Adrenal gland (tissue), 12 donors: ENCODE results near the gene HELLS. TPM values are rescaled to one million over a fixed set of nuclear protein-coding genes. Genes with fewer than 3 reads are reported as not detected.
A peak's percentile ranks its signal among the peaks of the same experiment; 100 is the strongest.
"Not testable (repeated sequence)": the region's sequence is repeated elsewhere in the genome, so short reads cannot be mapped to it uniquely, and the experiment has no call there.

Experiments
- DNase-seq, 7 donors: peaks; one replicate each; pipeline ENCODE4 v3.0.0-alpha.2; 2019 to 2020
- H3K27ac ChIP-seq, 5 donors: fragments of 200-600 bp; sonication (generic) in 4 of 5; 1 replicate in 3 of 5; 2 replicates in 2 of 5; pipeline versions ENCODE4 v1.5.1 to v1.8.0; 2016 to 2020; ENCODE audit warnings: mild to moderate bottlenecking in 1 of 5
- H3K27me3 ChIP-seq: fragments of 200-600 bp; 2 replicates; pipeline ENCODE4 v1.8.0; 2021
- H3K36me3 ChIP-seq, 2 donors: fragments of 200-600 bp; replicated peaks in 1 of 2; 1 replicate in 1 of 2; 2 replicates in 1 of 2; pipeline versions ENCODE4 v1.5.1 to v1.8.0; 2018 to 2022
- H3K4me1 ChIP-seq, 2 donors: fragments of 200-600 bp; replicated peaks in 1 of 2; 1 replicate in 1 of 2; 2 replicates in 1 of 2; pipeline versions ENCODE4 v1.5.1 to v1.8.0; 2018 to 2021
- H3K4me3 ChIP-seq, 4 donors: fragments of 200-600 bp; sonication (generic) in 3 of 4; one replicate each; pipeline ENCODE4 v1.5.1; 2016 to 2018
- H3K9me3 ChIP-seq, 3 donors: fragments of 200-600 bp; sonication (generic) in 1 of 3; replicated peaks in 1 of 3; 1 replicate in 2 of 3; 2 replicates in 1 of 3; pipeline versions ENCODE4 v1.5.1 to v1.8.0; 2016 to 2021
- POLR2A ChIP-seq, 2 donors: fragments of 450-650 bp; IDR thresholded peaks; one replicate each; pipeline ENCODE4 v1.6.1; 2017; ENCODE audit warnings: antibody characterized with exemption in 2 of 2, mild to moderate bottlenecking in 2 of 2, moderate library complexity in 1 of 2
- WGBS, 4 donors: extraction: QIAGEN DNeasy Blood & Tissue Kit in 2 of 4; methylation state at CpG; one replicate each; pipeline versions ENCODE4 v1.1.5 to v1.1.7; 2013 to 2017; 5-methylcytosine and 5-hydroxymethylcytosine counted together
- intact Hi-C, 2 donors: fragments of 100-400 bp; cut with DNase I; formaldehyde crosslinking; loops; one replicate each; pipeline versions ENCODE4 v1.14.1 to v1.15.0; 2022 to 2023
- polyA plus RNA-seq, 3 donors: library from polyadenylated mRNA; stranded (reverse); fragments of 200-250 nt in 2 of 3; fragments of 350-450 nt in 1 of 3; fragmentation: Illumina TruSeq in 1 of 3; extraction: RNeasy Lipid Tissue Mini Kit (QIAGEN cat#74804) in 1 of 3; gene quantifications; one replicate each; pipeline ENCODE4 v1.2.3, GENCODE V29; 2013 to 2014
- total RNA-seq, 9 donors: library from RNA; depleted of rRNA in 4 of 9; stranded (reverse); fragments of >200 nt in 4 of 9; fragments of 120-200 nt in 1 of 9; fragmentation: NEBNext Ultra II Directional in 1 of 9; extraction: Animal tissue kit (Norgen Biotek cat#: 25700) in 1 of 9; gene quantifications; one replicate each; pipeline versions ENCODE4 v1.1.0 to v1.2.4, GENCODE V29; 2013 to 2023
- TF ChIP-seq, protein P1 (sequence below), 6 experiments: fragments of 450-650 bp in 4 of 6; fragments of 200-600 bp in 2 of 6; sonication (generic) in 1 of 6; IDR thresholded peaks; 1 replicate in 5 of 6; 2 replicates in 1 of 6; pipeline versions ENCODE4 v1.5.1 to v1.8.0; 2016 to 2021; ENCODE audit warnings: antibody characterized with exemption in 6 of 6, mild to moderate bottlenecking in 2 of 6, moderate library complexity in 1 of 6
- donor health status: healthy with polysubstance abuse.
- donor health status: Bipolar disorder and iron deficiency.
- donor health status: DM: yes; HTN: yes; CAD: no.
- donor health status: DM: no; HTN: no; CAD: no.
- donor health status: DM: no; HTN: no; CAD: no.
- donor health status: DM: yes; HTN: yes; CAD: no.

HELLS gene
- total and polyA plus RNA-seq, 12 donors: 0.60 to 41.0 (median 3.4) TPM

DNA sequence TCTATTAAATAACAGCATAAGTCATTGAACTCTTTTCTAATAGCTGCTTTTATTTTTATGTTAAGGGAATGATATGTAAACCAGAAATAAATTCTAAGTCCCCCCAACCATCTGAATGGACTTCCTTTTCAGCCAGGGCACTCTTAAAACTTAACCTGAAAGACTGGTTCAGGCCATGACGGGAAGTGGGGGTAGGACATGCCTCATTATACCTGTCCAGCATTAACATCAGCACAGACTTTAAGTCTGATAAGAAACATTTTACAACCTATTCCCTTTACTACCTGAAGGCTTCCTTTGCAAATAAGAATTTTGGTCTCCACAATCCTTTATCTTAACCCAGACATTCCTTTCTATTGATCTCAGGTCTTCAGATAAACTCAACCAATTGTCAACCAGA is 81.9 kb downstream of the HELLS start:
- Histone ChIP-seq H3K27ac (no peak overlapping the region), H3K4me1 (no peaks in the 10 kb centered on the region), H3K36me3 (no peaks in the 10 kb centered on the region), H3K27me3 (no peaks in the 10 kb centered on the region), H3K9me3 (no peaks in the 10 kb centered on the region), H3K4me3 (no peak overlapping the region)
- intact Hi-C loops: no loop called here
- DNase-seq: no peak
- 79 to 88% (median 83%) methylated on average over 1 of the region's 1 CpG for WGBS, 4 donors
- TF ChIP-seq, protein P1, sequence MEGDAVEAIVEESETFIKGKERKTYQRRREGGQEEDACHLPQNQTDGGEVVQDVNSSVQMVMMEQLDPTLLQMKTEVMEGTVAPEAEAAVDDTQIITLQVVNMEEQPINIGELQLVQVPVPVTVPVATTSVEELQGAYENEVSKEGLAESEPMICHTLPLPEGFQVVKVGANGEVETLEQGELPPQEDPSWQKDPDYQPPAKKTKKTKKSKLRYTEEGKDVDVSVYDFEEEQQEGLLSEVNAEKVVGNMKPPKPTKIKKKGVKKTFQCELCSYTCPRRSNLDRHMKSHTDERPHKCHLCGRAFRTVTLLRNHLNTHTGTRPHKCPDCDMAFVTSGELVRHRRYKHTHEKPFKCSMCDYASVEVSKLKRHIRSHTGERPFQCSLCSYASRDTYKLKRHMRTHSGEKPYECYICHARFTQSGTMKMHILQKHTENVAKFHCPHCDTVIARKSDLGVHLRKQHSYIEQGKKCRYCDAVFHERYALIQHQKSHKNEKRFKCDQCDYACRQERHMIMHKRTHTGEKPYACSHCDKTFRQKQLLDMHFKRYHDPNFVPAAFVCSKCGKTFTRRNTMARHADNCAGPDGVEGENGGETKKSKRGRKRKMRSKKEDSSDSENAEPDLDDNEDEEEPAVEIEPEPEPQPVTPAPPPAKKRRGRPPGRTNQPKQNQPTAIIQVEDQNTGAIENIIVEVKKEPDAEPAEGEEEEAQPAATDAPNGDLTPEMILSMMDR (IDR thresholded peaks at IDR 0.05): no peak
- TF ChIP-seq POLR2A (IDR thresholded peaks at IDR 0.05): no peak

DNA sequence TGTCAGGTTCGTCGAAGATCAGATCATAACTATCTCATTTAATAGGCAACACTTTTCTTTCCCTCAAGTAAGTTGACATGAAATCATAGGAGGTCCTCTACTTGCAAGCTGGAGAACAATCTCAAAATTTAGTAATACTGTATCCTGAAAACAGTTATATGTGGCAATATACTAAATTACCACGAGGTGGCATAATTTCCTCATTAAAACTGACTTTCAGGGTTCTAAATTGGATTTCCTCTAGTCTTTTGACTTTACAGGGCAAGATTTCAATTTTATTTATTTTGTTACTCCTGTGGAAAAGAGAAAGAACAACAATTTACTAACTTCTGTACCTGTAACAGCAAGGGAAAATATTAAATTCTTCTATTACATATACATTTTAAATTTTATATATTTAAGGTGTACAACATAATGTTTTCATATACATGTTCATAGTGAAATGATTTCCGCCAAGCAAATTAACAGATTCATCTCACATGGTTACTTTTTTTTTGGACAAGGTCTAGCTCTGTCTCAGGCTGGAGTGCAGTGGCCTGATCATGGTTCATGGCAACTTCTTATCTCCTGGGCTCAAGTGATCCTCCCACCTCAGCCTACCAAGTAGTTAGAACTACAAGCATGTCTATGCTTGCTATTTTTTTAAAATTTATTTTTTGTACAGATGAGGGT is 84.6 kb downstream of the HELLS start:
- intact Hi-C loops: no loop called here
- Histone ChIP-seq H3K9me3 (no peaks in the 10 kb centered on the region), H3K4me1 (no peaks in the 10 kb centered on the region), H3K4me3 (no peak overlapping the region), H3K36me3 (no peaks in the 10 kb centered on the region), H3K27ac (no peak overlapping the region), H3K27me3 (no peaks in the 10 kb centered on the region)
- DNase-seq: no peak
- WGBS, 4 donors: 18 to 23% (median 21%) methylated on average over 4 of the region's 4 CpGs
- TF ChIP-seq, protein P1 (IDR thresholded peaks at IDR 0.05): peak; percentile 35 to 61 (median 42)
- no peak for TF ChIP-seq POLR2A (IDR thresholded peaks at IDR 0.05)

DNA sequence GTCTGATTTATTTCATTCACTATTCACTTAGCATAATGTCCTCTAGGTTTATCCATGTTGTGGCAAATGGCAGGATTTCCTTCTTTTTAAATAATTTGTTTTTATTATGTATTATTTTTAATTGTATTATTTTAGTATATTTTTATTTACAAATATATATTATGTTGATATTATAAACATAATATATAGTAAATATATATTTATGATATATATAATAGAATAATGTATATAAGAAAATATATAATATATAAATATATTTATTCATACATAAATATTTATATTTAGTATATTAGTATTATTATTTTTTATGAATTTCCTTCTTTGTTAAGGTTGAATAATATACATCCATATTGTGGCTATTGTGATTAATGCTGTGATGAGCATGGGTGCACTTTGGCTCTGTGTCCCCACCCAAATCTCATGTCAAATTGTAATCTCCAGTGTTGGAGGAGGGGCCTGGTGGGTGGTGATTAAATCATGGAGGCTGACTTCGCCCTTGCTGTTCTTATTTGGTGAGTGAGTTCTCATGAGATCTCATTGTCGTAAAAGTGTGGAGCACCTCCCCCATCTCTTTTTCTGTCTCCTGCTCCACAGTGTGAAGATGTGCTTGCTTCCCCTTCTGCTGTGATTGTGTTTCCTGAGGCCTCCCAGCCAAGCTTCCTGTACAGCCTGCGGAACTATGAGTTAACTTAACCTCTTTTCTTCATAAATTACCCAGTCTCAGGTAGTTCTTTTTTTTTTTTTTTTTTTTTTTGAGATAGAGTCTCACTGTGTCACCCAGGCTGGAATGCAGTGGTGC is 85.7 kb downstream of the HELLS start:
- 71 to 86% (median 78%) methylated on average over 3 of the region's 3 CpGs for WGBS, 4 donors

DNA sequence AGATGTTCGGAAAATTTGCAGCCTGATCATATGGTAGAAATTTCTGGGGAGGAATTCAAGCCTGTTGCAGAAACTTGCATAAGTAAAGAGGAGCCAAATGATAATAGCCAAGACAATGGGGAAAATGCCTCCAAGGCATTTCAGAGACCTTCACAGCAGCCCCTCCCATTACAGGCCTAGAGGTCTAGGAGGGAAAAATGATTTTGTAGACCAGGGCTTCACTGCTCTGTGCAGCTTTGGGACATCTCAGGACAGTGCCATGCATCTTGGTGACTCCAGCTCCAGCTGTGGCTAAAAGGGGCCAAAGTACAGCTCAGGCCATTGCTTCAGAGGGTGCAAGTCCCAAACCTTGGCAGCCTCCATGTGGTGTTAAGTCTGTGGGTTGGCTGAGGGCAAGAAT is 87.4 kb downstream of the HELLS start:
- TF ChIP-seq POLR2A (IDR thresholded peaks at IDR 0.05): no peak
- TF ChIP-seq, protein P1 (IDR thresholded peaks at IDR 0.05): no peak
- H3K27ac ChIP-seq: no peak overlapping the region
- no peak overlapping the region for H3K4me3 ChIP-seq
- WGBS, 4 donors: 82 to 94% (median 87%) methylated on average over 1 of the region's 1 CpG
- H3K36me3 ChIP-seq: no peaks in the 10 kb centered on the region
- H3K4me1 ChIP-seq: no peaks in the 10 kb centered on the region
- H3K27me3 ChIP-seq: no peaks in the 10 kb centered on the region
- intact Hi-C loops: no loop called here
- no peaks in the 10 kb centered on the region for H3K9me3 ChIP-seq
- no peak for DNase-seq

More for the DNA sequence above, 85.7 kb downstream of the HELLS start:
- H3K27ac ChIP-seq: no peak overlapping the region
- no peak for DNase-seq
- intact Hi-C loops: no loop called here
- no peaks in the 10 kb centered on the region for H3K36me3 ChIP-seq
- H3K9me3 ChIP-seq: no peaks in the 10 kb centered on the region
- TF ChIP-seq, protein P1 (IDR thresholded peaks at IDR 0.05): no peak
- no peak for TF ChIP-seq POLR2A (IDR thresholded peaks at IDR 0.05)
- no peak overlapping the region for H3K4me3 ChIP-seq
- no peaks in the 10 kb centered on the region for H3K27me3 ChIP-seq
- H3K4me1 ChIP-seq: no peaks in the 10 kb centered on the region

DNA sequence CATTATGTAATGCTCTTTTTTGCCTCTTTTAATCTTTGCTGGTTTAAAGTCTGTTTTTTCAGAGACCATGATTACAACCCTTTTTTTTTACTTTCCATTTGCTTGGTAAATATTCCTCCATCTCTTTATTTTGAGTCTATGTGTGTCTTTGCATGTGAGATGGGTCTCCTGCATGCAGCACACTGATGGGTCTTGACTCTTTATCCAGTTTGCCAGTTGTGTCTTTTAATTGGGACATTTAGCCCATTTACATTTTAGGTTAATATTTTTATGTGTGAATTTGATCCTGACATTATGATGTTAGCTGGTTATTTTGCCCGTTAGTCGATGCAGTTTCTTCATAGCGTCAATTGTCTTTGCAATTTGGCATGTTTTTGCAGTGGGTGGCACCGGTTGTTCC is 92.5 kb downstream of the HELLS start:
- H3K36me3 ChIP-seq: not testable (repeated sequence)

More for the DNA sequence above, 92.5 kb downstream of the HELLS start:
- WGBS, 4 donors: 96 to 99% (median 97%) methylated on average over 4 of the region's 4 CpGs
- H3K4me3 ChIP-seq, H3K9me3 ChIP-seq, H3K4me1 ChIP-seq, DNase-seq, intact Hi-C loops, H3K27me3 ChIP-seq, H3K27ac ChIP-seq: not testable (repeated sequence)
